ENCODE results near the gene RNF222. TPM values are rescaled to one million over a fixed set of nuclear protein-coding genes. Genes with fewer than 3 reads are reported as not detected.

Gene RNF222
- total and polyA plus RNA-seq, 2 experiments from 2014 or later = 0.07 TPM; not detected in 1

GRCh38 chr17:8443756-8444155 lies 46.1 kb upstream of the RNF222 start (continued):
- TF ChIP-seq, protein P1, sequence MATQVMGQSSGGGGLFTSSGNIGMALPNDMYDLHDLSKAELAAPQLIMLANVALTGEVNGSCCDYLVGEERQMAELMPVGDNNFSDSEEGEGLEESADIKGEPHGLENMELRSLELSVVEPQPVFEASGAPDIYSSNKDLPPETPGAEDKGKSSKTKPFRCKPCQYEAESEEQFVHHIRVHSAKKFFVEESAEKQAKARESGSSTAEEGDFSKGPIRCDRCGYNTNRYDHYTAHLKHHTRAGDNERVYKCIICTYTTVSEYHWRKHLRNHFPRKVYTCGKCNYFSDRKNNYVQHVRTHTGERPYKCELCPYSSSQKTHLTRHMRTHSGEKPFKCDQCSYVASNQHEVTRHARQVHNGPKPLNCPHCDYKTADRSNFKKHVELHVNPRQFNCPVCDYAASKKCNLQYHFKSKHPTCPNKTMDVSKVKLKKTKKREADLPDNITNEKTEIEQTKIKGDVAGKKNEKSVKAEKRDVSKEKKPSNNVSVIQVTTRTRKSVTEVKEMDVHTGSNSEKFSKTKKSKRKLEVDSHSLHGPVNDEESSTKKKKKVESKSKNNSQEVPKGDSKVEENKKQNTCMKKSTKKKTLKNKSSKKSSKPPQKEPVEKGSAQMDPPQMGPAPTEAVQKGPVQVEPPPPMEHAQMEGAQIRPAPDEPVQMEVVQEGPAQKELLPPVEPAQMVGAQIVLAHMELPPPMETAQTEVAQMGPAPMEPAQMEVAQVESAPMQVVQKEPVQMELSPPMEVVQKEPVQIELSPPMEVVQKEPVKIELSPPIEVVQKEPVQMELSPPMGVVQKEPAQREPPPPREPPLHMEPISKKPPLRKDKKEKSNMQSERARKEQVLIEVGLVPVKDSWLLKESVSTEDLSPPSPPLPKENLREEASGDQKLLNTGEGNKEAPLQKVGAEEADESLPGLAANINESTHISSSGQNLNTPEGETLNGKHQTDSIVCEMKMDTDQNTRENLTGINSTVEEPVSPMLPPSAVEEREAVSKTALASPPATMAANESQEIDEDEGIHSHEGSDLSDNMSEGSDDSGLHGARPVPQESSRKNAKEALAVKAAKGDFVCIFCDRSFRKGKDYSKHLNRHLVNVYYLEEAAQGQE (IDR thresholded peaks at IDR 0.05; ENCODE audit: unreplicated experiment) = no peak
- no peak for TF ChIP-seq NANOG (IDR thresholded peaks at IDR 0.05; ENCODE audit: borderline replicate concordance)
- TF ChIP-seq POLR2AphosphoS5 (IDR thresholded peaks at IDR 0.05; ENCODE audit: low read depth) = no peak
- TF ChIP-seq CREB1 (CRISPR knock-in tag; IDR thresholded peaks at IDR 0.05; ENCODE audit: low read depth) = no peak

DNA sequence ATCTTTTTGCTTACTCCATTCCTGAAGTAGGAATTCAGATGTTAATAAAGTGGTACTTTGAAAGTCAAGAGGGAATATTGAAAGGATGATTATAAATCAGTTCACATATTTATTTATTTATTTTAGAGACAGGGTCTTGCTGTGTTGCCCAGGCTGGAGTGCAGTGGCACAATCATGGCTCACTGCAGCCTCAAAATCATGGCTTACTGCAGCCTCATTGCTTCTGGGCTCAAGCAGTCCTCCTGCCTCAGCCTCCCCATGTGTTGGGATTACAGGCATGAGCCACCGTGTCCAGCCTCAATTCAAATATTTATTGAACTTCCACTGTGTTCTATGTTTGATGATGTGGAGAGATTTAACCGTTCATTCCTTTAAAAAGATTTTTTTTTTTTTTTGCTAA lies 44.7 kb upstream of the RNF222 start:
- H3K4me1 Mint-ChIP-seq = peaks cover under 1% of the 10 kb centered on the region
- 0 out of 2 replicates have a peak, but pooled peaks cover 2% of the 10 kb centered on the region for H3K4me1 ChIP-seq (ENCODE audit: insufficient read depth)
- H3K4me3 Mint-ChIP-seq = no peak overlapping the region
- no peak for DNase-seq (ENCODE audit: low spot score)
- no peaks in the 10 kb centered on the region for H3F3A ChIP-seq (replicated peaks; ENCODE audit: low read depth)
- no peak overlapping the region for H2AFZ ChIP-seq
- no peak overlapping the region for H3K27ac ChIP-seq (ENCODE audit: low read depth)
- H3K9me3 Mint-ChIP-seq = no peaks in the 10 kb centered on the region
- peaks cover 61% of the 10 kb centered on the region for H3K79me2 ChIP-seq (replicated peaks; ENCODE audit: insufficient read depth)
- H3K27me3 Mint-ChIP-seq (ENCODE audit: insufficient read depth, low read depth, poor library complexity) = peaks cover 2% of the 10 kb centered on the region
- H3K9me2 ChIP-seq (ENCODE audit: insufficient read depth) = no peaks in the 10 kb centered on the region
- H3K4me2 ChIP-seq = no peak overlapping the region
- no peak overlapping the region for H3K27ac Mint-ChIP-seq
- H3K36me3 ChIP-seq (ENCODE audit: insufficient read depth) = no peaks in the 10 kb centered on the region
- no peaks in the 10 kb centered on the region for H3K27me3 ChIP-seq (ENCODE audit: insufficient read depth)
- H3K36me3 Mint-ChIP-seq (ENCODE audit: low read depth) = peaks cover 8% of the 10 kb centered on the region; the same call in 2 of the 3 replicates
- no peak overlapping the region for H3K4me3 ChIP-seq
- peaks cover 5% of the 10 kb centered on the region; the same call in 1 of the 2 replicates for H4K20me1 ChIP-seq (replicated peaks; ENCODE audit: insufficient read depth)
- no peak for ATAC-seq
- TF ChIP-seq POLR2AphosphoS5 (IDR thresholded peaks at IDR 0.05; ENCODE audit: low read depth) (no peak), STAT1 (IDR thresholded peaks at IDR 0.05; ENCODE audit: unreplicated experiment) (no peak), JUNB (IDR thresholded peaks at IDR 0.05; ENCODE audit: unreplicated experiment) (no peak), NANOG (IDR thresholded peaks at IDR 0.05; ENCODE audit: borderline replicate concordance) (no peak), CREB1 (CRISPR knock-in tag; IDR thresholded peaks at IDR 0.05; ENCODE audit: low read depth) (no peak), EZH2 (IDR thresholded peaks at IDR 0.05; ENCODE audit: low read depth, unreplicated experiment) (no peak)
- TF ChIP-seq, protein P2, sequence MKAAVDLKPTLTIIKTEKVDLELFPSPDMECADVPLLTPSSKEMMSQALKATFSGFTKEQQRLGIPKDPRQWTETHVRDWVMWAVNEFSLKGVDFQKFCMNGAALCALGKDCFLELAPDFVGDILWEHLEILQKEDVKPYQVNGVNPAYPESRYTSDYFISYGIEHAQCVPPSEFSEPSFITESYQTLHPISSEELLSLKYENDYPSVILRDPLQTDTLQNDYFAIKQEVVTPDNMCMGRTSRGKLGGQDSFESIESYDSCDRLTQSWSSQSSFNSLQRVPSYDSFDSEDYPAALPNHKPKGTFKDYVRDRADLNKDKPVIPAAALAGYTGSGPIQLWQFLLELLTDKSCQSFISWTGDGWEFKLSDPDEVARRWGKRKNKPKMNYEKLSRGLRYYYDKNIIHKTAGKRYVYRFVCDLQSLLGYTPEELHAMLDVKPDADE (IDR thresholded peaks at IDR 0.05) = no peak
- TF ChIP-seq, protein P1 (IDR thresholded peaks at IDR 0.05; ENCODE audit: unreplicated experiment) = no peak
- TF ChIP-seq, protein P3, sequence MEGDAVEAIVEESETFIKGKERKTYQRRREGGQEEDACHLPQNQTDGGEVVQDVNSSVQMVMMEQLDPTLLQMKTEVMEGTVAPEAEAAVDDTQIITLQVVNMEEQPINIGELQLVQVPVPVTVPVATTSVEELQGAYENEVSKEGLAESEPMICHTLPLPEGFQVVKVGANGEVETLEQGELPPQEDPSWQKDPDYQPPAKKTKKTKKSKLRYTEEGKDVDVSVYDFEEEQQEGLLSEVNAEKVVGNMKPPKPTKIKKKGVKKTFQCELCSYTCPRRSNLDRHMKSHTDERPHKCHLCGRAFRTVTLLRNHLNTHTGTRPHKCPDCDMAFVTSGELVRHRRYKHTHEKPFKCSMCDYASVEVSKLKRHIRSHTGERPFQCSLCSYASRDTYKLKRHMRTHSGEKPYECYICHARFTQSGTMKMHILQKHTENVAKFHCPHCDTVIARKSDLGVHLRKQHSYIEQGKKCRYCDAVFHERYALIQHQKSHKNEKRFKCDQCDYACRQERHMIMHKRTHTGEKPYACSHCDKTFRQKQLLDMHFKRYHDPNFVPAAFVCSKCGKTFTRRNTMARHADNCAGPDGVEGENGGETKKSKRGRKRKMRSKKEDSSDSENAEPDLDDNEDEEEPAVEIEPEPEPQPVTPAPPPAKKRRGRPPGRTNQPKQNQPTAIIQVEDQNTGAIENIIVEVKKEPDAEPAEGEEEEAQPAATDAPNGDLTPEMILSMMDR (conservative IDR thresholded peaks at IDR 0.05; ENCODE audit: low read depth in 2 of 2) = no peak

All from GM23338 (cell line).